Panc1 (cell line): ENCODE measurements around the gene RNF149. TPM values are rescaled to one million over a fixed set of nuclear protein-coding genes. Genes with fewer than 3 reads are reported as not detected.

Source experiments
- ATAC-seq: fragments of 200-7000 bp; cut with Tn5 transposase; 2 replicates; pipeline ENCODE4 v1.9.1; 2020; ENCODE audit warnings: mild to moderate bottlenecking, moderate library complexity
- BruUV-seq: library from RNA; stranded (reverse); fragments of 400-500 nt; replicated peaks from 2 replicates; lab custom pipeline; 2021; lab: Mats Ljungman, UMichigan
- CTCF ChIA-PET: fragments of 300-600 bp; sonication (Branson Sonifier 250); formaldehyde crosslinking; loops from one replicate; lab custom pipeline; 2022; ENCODE audit warnings: antibody characterized with exemption; lab: Charles Lee
- POLR2A ChIA-PET: fragments of 300-600 bp; sonication (Branson Sonifier 250); formaldehyde crosslinking; loops from one replicate; lab custom pipeline; 2022; ENCODE audit warnings: antibody characterized with exemption; lab: Charles Lee
- DNase-seq: peaks from one replicate; pipeline ENCODE4 v3.0.0-alpha.2; 2010; ENCODE audit warnings: low read depth, low spot score
- H3K27ac ChIP-seq: 2 replicates; pipeline ENCODE4 v1.5.1; 2011; ENCODE audit warnings: mild to moderate bottlenecking, low read length, inconsistent platforms
- H3K27me3 ChIP-seq: fragments of 200-500 bp; sonication (Bioruptor generic); 2 replicates; pipeline ENCODE4 v1.6.0; 2014; ENCODE audit warnings: low read length, inconsistent platforms; ENCODE audit not compliant: control insufficient read depth, insufficient read depth
- H3K36me3 ChIP-seq: fragments of 200-500 bp; sonication (Bioruptor generic); 2 replicates; pipeline ENCODE4 v1.5.1; 2014; ENCODE audit warnings: inconsistent platforms, mild to moderate bottlenecking, low read length, moderate library complexity; ENCODE audit not compliant: control insufficient read depth, insufficient read depth
- H3K4me1 ChIP-seq: 2 replicates; pipeline ENCODE4 v1.5.1; 2011; ENCODE audit warnings: inconsistent platforms, mild to moderate bottlenecking, low read length, moderate library complexity; ENCODE audit not compliant: control insufficient read depth, insufficient read depth
- H3K4me3 ChIP-seq, 2 experiments: 2 replicates each; pipeline ENCODE4 v1.5.1; 2011 to 2012; ENCODE audit warnings: low read depth in 2 of 2, low read length in 2 of 2, mild to moderate bottlenecking in 2 of 2, inconsistent platforms in 1 of 2, moderate library complexity in 1 of 2
- H3K9me3 ChIP-seq: fragments of 200-500 bp; sonication (Bioruptor generic); 2 replicates; pipeline ENCODE4 v1.5.1; 2014; ENCODE audit warnings: low read depth, mild to moderate bottlenecking, inconsistent platforms, low read length, moderate library complexity; ENCODE audit not compliant: control insufficient read depth, insufficient read depth
- POLR2AphosphoS5 ChIP-seq: IDR thresholded peaks from 2 replicates; pipeline ENCODE4 v1.6.1; 2012; ENCODE audit warnings: mild to moderate bottlenecking, low read depth, low read length, moderate library complexity
- REST ChIP-seq, 2 experiments: IDR thresholded peaks; 2 replicates each; pipeline ENCODE4 v1.6.1; 2011 to 2012; ENCODE audit warnings: low read depth in 2 of 2, control low read depth in 1 of 2, low read length in 1 of 2, mild to moderate bottlenecking in 1 of 2, moderate library complexity in 1 of 2; ENCODE audit not compliant: insufficient read depth in 1 of 2
- SIN3A ChIP-seq: IDR thresholded peaks from 2 replicates; pipeline ENCODE4 v1.6.1; 2012; ENCODE audit warnings: low read depth, mild to moderate bottlenecking, low read length, moderate library complexity, borderline replicate concordance; ENCODE audit not compliant: insufficient read depth
- TCF7L2 ChIP-seq: IDR thresholded peaks from 2 replicates; pipeline ENCODE4 v1.6.1; 2011; ENCODE audit warnings: mild to moderate bottlenecking, low read depth, low read length, inconsistent platforms
- in situ Hi-C: cut with HindIII; loops from 2 replicates; pipeline ENCODE4 v1.10.0; 2016; ENCODE audit warnings: low sequenced_read_pairs, low pct_unique_long_range_greater_than_20kb
- intact Hi-C: fragments of 100-400 bp; cut with micrococcal nuclease; formaldehyde crosslinking; loops from one replicate; pipeline ENCODE4 v1.10.0; 2022; ENCODE audit not compliant: unreplicated experiment
- total RNA-seq: library from RNA; stranded (reverse); gene quantifications from one replicate; pipeline ENCODE4 v1.2.1, GENCODE V29; 2021; ENCODE audit not compliant: unreplicated experiment
- TF ChIP-seq, protein P1 (sequence below): fragments of 450-650 bp; IDR thresholded peaks from 2 replicates; pipeline ENCODE4 v1.5.1; 2017; ENCODE audit warnings: mild to moderate bottlenecking

Gene RNF149
- total RNA-seq, 1 experiment from 2014 or later: 29.9 TPM

GRCh38 chr2:101311696-101312017, 3.2 kb upstream of the RNF149 start:
- H3K4me3 ChIP-seq: no peak overlapping the region
- DNase-seq (no peak), ATAC-seq (no peak)
- H3K4me1 ChIP-seq: 0 out of 2 replicates have a peak, but pooled peaks cover 3% of the 10 kb centered on the region
- CTCF ChIA-PET: no interaction called here
- no peaks in the 10 kb centered on the region; the same call in 1 of the 2 replicates for H3K36me3 ChIP-seq
- 0 out of 2 replicates have a peak, but pooled peaks cover 2% of the 10 kb centered on the region for H3K27me3 ChIP-seq
- in situ Hi-C loops: no loop called here
- H3K27ac ChIP-seq: no peak overlapping the region
- intact Hi-C loops: no loop called here
- TF ChIP-seq SIN3A: no peak
- TF ChIP-seq TCF7L2: no peak
- TF ChIP-seq, protein P1, sequence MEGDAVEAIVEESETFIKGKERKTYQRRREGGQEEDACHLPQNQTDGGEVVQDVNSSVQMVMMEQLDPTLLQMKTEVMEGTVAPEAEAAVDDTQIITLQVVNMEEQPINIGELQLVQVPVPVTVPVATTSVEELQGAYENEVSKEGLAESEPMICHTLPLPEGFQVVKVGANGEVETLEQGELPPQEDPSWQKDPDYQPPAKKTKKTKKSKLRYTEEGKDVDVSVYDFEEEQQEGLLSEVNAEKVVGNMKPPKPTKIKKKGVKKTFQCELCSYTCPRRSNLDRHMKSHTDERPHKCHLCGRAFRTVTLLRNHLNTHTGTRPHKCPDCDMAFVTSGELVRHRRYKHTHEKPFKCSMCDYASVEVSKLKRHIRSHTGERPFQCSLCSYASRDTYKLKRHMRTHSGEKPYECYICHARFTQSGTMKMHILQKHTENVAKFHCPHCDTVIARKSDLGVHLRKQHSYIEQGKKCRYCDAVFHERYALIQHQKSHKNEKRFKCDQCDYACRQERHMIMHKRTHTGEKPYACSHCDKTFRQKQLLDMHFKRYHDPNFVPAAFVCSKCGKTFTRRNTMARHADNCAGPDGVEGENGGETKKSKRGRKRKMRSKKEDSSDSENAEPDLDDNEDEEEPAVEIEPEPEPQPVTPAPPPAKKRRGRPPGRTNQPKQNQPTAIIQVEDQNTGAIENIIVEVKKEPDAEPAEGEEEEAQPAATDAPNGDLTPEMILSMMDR: no peak
- TF ChIP-seq REST (IDR thresholded peaks at IDR 0.05; ENCODE audit: insufficient read depth in 1 of 2, low read depth in 2 of 2, low read length in 1 of 2): no peak
- TF ChIP-seq POLR2AphosphoS5: no peak
- POLR2A ChIA-PET: no interaction called here
- no peaks in the 10 kb centered on the region for H3K9me3 ChIP-seq
- BruUV-seq: no TSS peak

- in situ Hi-C loops: no loop called here
- peaks cover 7% of the 10 kb centered on the region for H3K4me1 ChIP-seq
- ATAC-seq: no peak
- 0 out of 2 replicates have a peak, but pooled peaks cover 2% of the 10 kb centered on the region for H3K27me3 ChIP-seq
- H3K4me3 ChIP-seq: no peak overlapping the region
- DNase-seq: no peak
- TF ChIP-seq REST (IDR thresholded peaks at IDR 0.05; ENCODE audit: insufficient read depth in 1 of 2, low read depth in 2 of 2, low read length in 1 of 2): no peak
- TF ChIP-seq POLR2AphosphoS5: no peak
- TF ChIP-seq, protein P1: no peak
- no peak for TF ChIP-seq SIN3A
- no peak for TF ChIP-seq TCF7L2
- BruUV-seq: no TSS peak
- H3K36me3 ChIP-seq: no peaks in the 10 kb centered on the region; the same call in 1 of the 2 replicates
- CTCF ChIA-PET: no interaction called here
- POLR2A ChIA-PET: no interaction called here
- intact Hi-C loops: no loop called here
- H3K9me3 ChIP-seq: no peaks in the 10 kb centered on the region
- no peak overlapping the region for H3K27ac ChIP-seq
Measured at GRCh38 chr2:101310834-101311695, 2.6 kb upstream of the RNF149 start.
